GM12878 (cell line): ENCODE data around the gene ABCB8. TPM values are rescaled to one million over a fixed set of nuclear protein-coding genes. Genes with fewer than 3 reads are reported as not detected.
A peak's percentile ranks its signal among the peaks of the same experiment; 100 is the strongest.

Experiments used
- ATAC-seq: fragments of 200-7000 bp; cut with Tn5 transposase; 3 replicates; pipeline ENCODE4 v1.9.1; 2020; ENCODE audit warnings: mild to moderate bottlenecking, moderate library complexity
- BruUV-seq: library from RNA; stranded (reverse); fragments of 400-500 nt; replicated peaks from 2 replicates; lab custom pipeline; 2021; lab: Mats Ljungman, UMichigan
- CTCF ChIA-PET: fragments of 300-600 bp; sonication (Branson Sonifier 250); formaldehyde crosslinking; extraction: SDS; loops from one replicate; lab custom pipeline; 2021; ENCODE audit warnings: inconsistent platforms; lab: Yijun Ruan, JAX
- POLR2A ChIA-PET: fragments of 350-600 bp; formaldehyde crosslinking; extraction: SDS; loops from one replicate; lab custom pipeline; 2021; ENCODE audit warnings: inconsistent platforms; lab: Charles Lee
- RAD21 ChIA-PET: fragments of 300-600 bp; sonication (Branson Sonifier 250); formaldehyde crosslinking; loops from one replicate; lab custom pipeline; 2023; ENCODE audit warnings: antibody characterized with exemption; ENCODE audit not compliant: unreplicated experiment; lab: Charles Lee
- SMC1A ChIA-PET: fragments of 300-600 bp; sonication (Branson Sonifier 250); formaldehyde crosslinking; loops from one replicate; lab custom pipeline; 2023; ENCODE audit not compliant: unreplicated experiment, uncharacterized antibody; lab: Charles Lee
- DNase-seq: peaks from one replicate; pipeline ENCODE4 v3.0.0-alpha.2; 2011; ENCODE audit warnings: low read depth, low spot score
- FAIRE-seq: peaks from 3 replicates; lab custom pipeline; 2011; peaks lifted over from hg19 to GRCh38; lab: Jason Lieb, UNC
- H2AFZ ChIP-seq: 2 replicates; pipeline ENCODE4 v1.6.0; 2011; ENCODE audit warnings: low read depth, low read length, control low read depth; ENCODE audit not compliant: control insufficient read depth
- H3K27ac ChIP-seq: 2 replicates; pipeline ENCODE4 v1.5.1; 2011; ENCODE audit warnings: control low read depth; ENCODE audit not compliant: control insufficient read depth, insufficient read depth
- H3K27me3 ChIP-seq, 2 experiments: replicated peaks in 1 of 2; 2 replicates each; pipeline versions ENCODE4 v1.6.0 to v1.6.1; 2011; ENCODE audit warnings: low read length in 1 of 2; ENCODE audit not compliant: control insufficient read depth in 2 of 2, insufficient read depth in 2 of 2
- H3K36me3 ChIP-seq, 2 experiments: 2 replicates each; pipeline ENCODE4 v1.5.1; 2011; ENCODE audit warnings: low read length in 1 of 2; ENCODE audit not compliant: control insufficient read depth in 2 of 2, insufficient read depth in 2 of 2
- H3K4me1 ChIP-seq: 2 replicates; pipeline ENCODE4 v1.6.1; 2011; ENCODE audit warnings: mild to moderate bottlenecking, low read length, moderate library complexity, mixed read lengths; ENCODE audit not compliant: control insufficient read depth, insufficient read depth
- H3K4me2 ChIP-seq: 2 replicates; pipeline ENCODE4 v1.6.0; 2011; ENCODE audit warnings: control low read depth; ENCODE audit not compliant: control insufficient read depth, insufficient read depth
- H3K4me3 ChIP-seq: fragments of 200-600 bp; sonication (generic); 2 replicates; pipeline ENCODE4 v1.5.1; 2016
- H3K79me2 ChIP-seq: 2 replicates; pipeline ENCODE4 v1.6.0; 2011; ENCODE audit warnings: low read length; ENCODE audit not compliant: control insufficient read depth, insufficient read depth
- H3K9ac ChIP-seq: 2 replicates; pipeline ENCODE4 v1.8.0; 2011; ENCODE audit warnings: low read length, control low read depth, mixed read lengths; ENCODE audit not compliant: control insufficient read depth, insufficient read depth
- H3K9me3 ChIP-seq: replicated peaks from 3 replicates; pipeline ENCODE4 v1.5.1; 2011; ENCODE audit warnings: mild to moderate bottlenecking, low read length; ENCODE audit not compliant: control insufficient read depth, insufficient read depth
- H4K20me1 ChIP-seq: 2 replicates; pipeline ENCODE4 v1.6.0; 2011; ENCODE audit not compliant: control insufficient read depth, insufficient read depth
- HSF1 ChIP-seq: fragments of 150-350 bp; IDR thresholded peaks from 2 replicates; pipeline ENCODE4 v1.6.1; 2014; ENCODE audit warnings: mild to moderate bottlenecking, low read depth, low read length
- TCF3 ChIP-seq: IDR thresholded peaks from 2 replicates; pipeline ENCODE4 v1.6.1; 2012; ENCODE audit warnings: low read depth, mild to moderate bottlenecking, low read length, borderline replicate concordance; ENCODE audit not compliant: insufficient read depth
- WGBS: methylation state at CpG from one replicate; pipeline ENCODE4 v1.1.6; 2016; ENCODE audit warnings: low lambda C conversion rate; ENCODE audit not compliant: insufficient replicate concordance, insufficient coverage; ENCODE audit errors: missing lambda C conversion rate; 5-methylcytosine and 5-hydroxymethylcytosine counted together
- in situ Hi-C: fragments of 300-500 bp; cut with MboI; formaldehyde crosslinking; loops from 9 replicates; pipeline ENCODE4 v1.14.3; 2018; ENCODE audit warnings: mixed read lengths
- intact Hi-C: fragments of 100-400 bp; cut with micrococcal nuclease; formaldehyde crosslinking; loops from one replicate; pipeline ENCODE4 v1.14.2; 2022; ENCODE audit not compliant: unreplicated experiment
- polyA plus RNA-seq, 11 experiments: library from polyadenylated mRNA; depleted of rRNA in 4 of 11; unstranded in 6 of 11; stranded (reverse) in 5 of 11; fragments of >200 nt; fragmentation: Nextera tagmentation in 4 of 11; fragmentation: Illumina TruSeq in 1 of 11; extraction: Ambion mirVana in 4 of 11; extraction: Trizol in 1 of 11; gene quantifications; 1 replicate in 1 of 11; 2 replicates in 10 of 11; pipeline versions ENCODE4 v1.2.1 to v1.2.3, GENCODE V29; 2011 to 2016; ENCODE audit warnings: inconsistent platforms in 2 of 11, missing spikeins in 2 of 11, low read depth in 1 of 11
- total RNA-seq, 4 experiments: library from RNA; depleted of rRNA in 3 of 4; stranded (reverse); fragments of >200 nt in 3 of 4; fragmentation: Illumina TruSeq in 1 of 4; extraction: Trizol in 1 of 4; gene quantifications; 2 replicates each; pipeline versions ENCODE4 v1.2.1 to v1.2.3, GENCODE V29; 2013 to 2021

Gene ABCB8
- total and polyA plus RNA-seq, 10 of the 15 experiments (the other 5 are each of a cell fraction or from before 2014, with no cell fraction given), result 0.77 to 34.8 (median 18.9) TPM

- Histone ChIP-seq H3K4me3 (no peak overlapping the region), H3K27me3 (no peaks in the 10 kb centered on the region), H3K9me3 (no peaks in the 10 kb centered on the region), H2AFZ (no peak overlapping the region), H3K79me2 (peaks cover 44% of the 10 kb centered on the region), H4K20me1 (no peaks in the 10 kb centered on the region; the same call in 1 of the 2 replicates), H3K27ac (no peak overlapping the region), H3K4me2 (no peak overlapping the region), H3K4me1 (no peaks in the 10 kb centered on the region; the same call in 1 of the 2 replicates), H3K36me3 (peaks cover 0 to 7% of the 10 kb centered on the region in 2 experiments; a peak in 3 of 4 replicates), H3K9ac (no peak overlapping the region)
- no TSS peak for BruUV-seq
- DNase-seq (no peak), FAIRE-seq (no peak), ATAC-seq (no peak)
- TF ChIP-seq HSF1 (peak; percentile 84; the same call in 1 of the 2 replicates), TCF3 (no peak)
- CTCF ChIA-PET, result interaction anchor here (0.6 to 1.7 kb wide), 2 partner anchors 15 to 207 kb away, joined by 3 to 6 read pairs; no protein-coding TSS in a partner anchor
- in situ Hi-C loops (no loop called here), intact Hi-C loops (no loop called here)
- 86% methylated on average over 17 of the region's 17 CpGs for WGBS
- RAD21 ChIA-PET, result no interaction called here
- POLR2A ChIA-PET, result no interaction called here
- SMC1A ChIA-PET, result interaction anchor here (1.0 kb wide), 1 partner anchor 314 kb away, joined by 3 read pairs; no protein-coding TSS in a partner anchor
Measured at GRCh38 chr7:151095828-151096475, 67.7 kb downstream of the ABCB8 start.

Other genes starting within 250 kb of the ABCB8 start
Only the 7 nearest of the 18 such genes appear.
- gene KCNH2, start 50.1 kb upstream of the ABCB8 start, total RNA-seq (2014; rRNA removed), result not detected in 2 replicates
- not detected in 2 replicates for gene KCNH2, start 50.1 kb upstream of the ABCB8 start, total RNA-seq (2014; rRNA removed; fragmentation: Illumina TruSeq; extraction: Trizol)
- 0.18 and 0.19 TPM in 2 replicates for gene KCNH2, start 50.1 kb upstream of the ABCB8 start, total RNA-seq (2021)
- gene KCNH2, start 50.1 kb upstream of the ABCB8 start, polyA plus RNA-seq (2011; rRNA removed), result 0.10 and 0.24 TPM in 2 replicates
- not detected in 2 replicates for gene KCNH2, start 50.1 kb upstream of the ABCB8 start, polyA plus RNA-seq (2014; fragmentation: Illumina TruSeq; extraction: Trizol)
- gene KCNH2, start 50.1 kb upstream of the ABCB8 start, polyA plus RNA-seq (2014; fragmentation: Nextera tagmentation; extraction: Ambion mirVana), result under 1 TPM in 1 of 2 experiments, not detected in 1; 0.04 TPM
- gene KCNH2, start 50.1 kb upstream of the ABCB8 start, polyA plus RNA-seq (2014; rRNA removed), result 0.03 and 0.15 TPM in 2 replicates
- not detected for gene KCNH2, start 50.1 kb upstream of the ABCB8 start, polyA plus RNA-seq (2016; fragmentation: Nextera tagmentation; extraction: Ambion mirVana)
- 0.06 and 0.16 TPM in 2 replicates for gene NOS3, start 37.4 kb upstream of the ABCB8 start, total RNA-seq (2014; rRNA removed)
- 0.05 and 0.09 TPM in 2 replicates for gene NOS3, start 37.4 kb upstream of the ABCB8 start, total RNA-seq (2014; rRNA removed; fragmentation: Illumina TruSeq; extraction: Trizol)
- 0.32 and 0.92 TPM in 2 replicates for gene NOS3, start 37.4 kb upstream of the ABCB8 start, total RNA-seq (2021)
- gene NOS3, start 37.4 kb upstream of the ABCB8 start, polyA plus RNA-seq (2011; rRNA removed), result 0.30 and 0.42 TPM in 2 replicates
- gene NOS3, start 37.4 kb upstream of the ABCB8 start, polyA plus RNA-seq (2014; fragmentation: Illumina TruSeq; extraction: Trizol), result 0.06 TPM in 1 of 2 replicates, not detected in the other
- gene NOS3, start 37.4 kb upstream of the ABCB8 start, polyA plus RNA-seq (2014; fragmentation: Nextera tagmentation; extraction: Ambion mirVana), result not detected
- gene NOS3, start 37.4 kb upstream of the ABCB8 start, polyA plus RNA-seq (2014; rRNA removed), result 0.33 and 0.56 TPM in 2 replicates
- under 1 TPM in 1 of 2 experiments, not detected in 1; 0.70 TPM for gene NOS3, start 37.4 kb upstream of the ABCB8 start, polyA plus RNA-seq (2016; fragmentation: Nextera tagmentation; extraction: Ambion mirVana)
- gene ATG9B, start 4.0 kb upstream of the ABCB8 start, total RNA-seq (2014; rRNA removed), result 0.05 TPM in 1 of 2 replicates, not detected in the other
- gene ATG9B, start 4.0 kb upstream of the ABCB8 start, total RNA-seq (2014; rRNA removed; fragmentation: Illumina TruSeq; extraction: Trizol), result 0.09 TPM in 1 of 2 replicates, not detected in the other
- 0.36 and 0.48 TPM in 2 replicates for gene ATG9B, start 4.0 kb upstream of the ABCB8 start, total RNA-seq (2021)
- gene ATG9B, start 4.0 kb upstream of the ABCB8 start, polyA plus RNA-seq (2011; rRNA removed), result 0.01 and 0.13 TPM in 2 replicates
- 0.12 TPM in 1 of 2 replicates, not detected in the other for gene ATG9B, start 4.0 kb upstream of the ABCB8 start, polyA plus RNA-seq (2014; fragmentation: Illumina TruSeq; extraction: Trizol)
- under 1 TPM in 1 of 2 experiments, not detected in 1; 0.04 TPM for gene ATG9B, start 4.0 kb upstream of the ABCB8 start, polyA plus RNA-seq (2014; fragmentation: Nextera tagmentation; extraction: Ambion mirVana)
- gene ATG9B, start 4.0 kb upstream of the ABCB8 start, polyA plus RNA-seq (2014; rRNA removed), result 0.13 and 0.62 TPM in 2 replicates
- under 1 TPM; 0.24 to 0.83 TPM for gene ATG9B, start 4.0 kb upstream of the ABCB8 start, polyA plus RNA-seq (2016; fragmentation: Nextera tagmentation; extraction: Ambion mirVana)
- 0.16 TPM in 1 of 2 replicates, not detected in the other for gene ASIC3, start 20.1 kb downstream of the ABCB8 start, total RNA-seq (2014; rRNA removed)
- 0.51 TPM in 1 of 2 replicates, not detected in the other for gene ASIC3, start 20.1 kb downstream of the ABCB8 start, total RNA-seq (2014; rRNA removed; fragmentation: Illumina TruSeq; extraction: Trizol)
- 1.0 and 1.5 TPM in 2 replicates for gene ASIC3, start 20.1 kb downstream of the ABCB8 start, total RNA-seq (2021)
- gene ASIC3, start 20.1 kb downstream of the ABCB8 start, polyA plus RNA-seq (2011; rRNA removed), result 0.07 and 0.09 TPM in 2 replicates
- gene ASIC3, start 20.1 kb downstream of the ABCB8 start, polyA plus RNA-seq (2014; fragmentation: Illumina TruSeq; extraction: Trizol), result 0.47 TPM in 1 of 2 replicates, not detected in the other
- not detected for gene ASIC3, start 20.1 kb downstream of the ABCB8 start, polyA plus RNA-seq (2014; fragmentation: Nextera tagmentation; extraction: Ambion mirVana)
- 0.55 and 1.4 TPM in 2 replicates for gene ASIC3, start 20.1 kb downstream of the ABCB8 start, polyA plus RNA-seq (2014; rRNA removed)
- gene ASIC3, start 20.1 kb downstream of the ABCB8 start, polyA plus RNA-seq (2016; fragmentation: Nextera tagmentation; extraction: Ambion mirVana), result under 1 TPM; 0.24 to 0.40 TPM
- gene CDK5, start 29.4 kb downstream of the ABCB8 start, total RNA-seq (2014; rRNA removed), result 25.9 and 30.3 TPM in 2 replicates
- 18.2 and 19.4 TPM in 2 replicates for gene CDK5, start 29.4 kb downstream of the ABCB8 start, total RNA-seq (2014; rRNA removed; fragmentation: Illumina TruSeq; extraction: Trizol)
- gene CDK5, start 29.4 kb downstream of the ABCB8 start, total RNA-seq (2021), result 19.1 and 19.7 TPM in 2 replicates
- 20.2 and 24.5 TPM in 2 replicates for gene CDK5, start 29.4 kb downstream of the ABCB8 start, polyA plus RNA-seq (2011; rRNA removed)
- gene CDK5, start 29.4 kb downstream of the ABCB8 start, polyA plus RNA-seq (2014; fragmentation: Illumina TruSeq; extraction: Trizol), result 13.9 and 19.4 TPM in 2 replicates
- gene CDK5, start 29.4 kb downstream of the ABCB8 start, polyA plus RNA-seq (2014; fragmentation: Nextera tagmentation; extraction: Ambion mirVana), result 1 to 10 TPM; 1.5 to 8.1 TPM
- 23.5 and 27.6 TPM in 2 replicates for gene CDK5, start 29.4 kb downstream of the ABCB8 start, polyA plus RNA-seq (2014; rRNA removed)
- 10 to 100 TPM; 33.1 to 33.4 TPM for gene CDK5, start 29.4 kb downstream of the ABCB8 start, polyA plus RNA-seq (2016; fragmentation: Nextera tagmentation; extraction: Ambion mirVana)
- 50.7 and 51.0 TPM in 2 replicates for gene SLC4A2, start 31.1 kb downstream of the ABCB8 start, total RNA-seq (2014; rRNA removed)
- gene SLC4A2, start 31.1 kb downstream of the ABCB8 start, total RNA-seq (2014; rRNA removed; fragmentation: Illumina TruSeq; extraction: Trizol), result 15.6 and 17.4 TPM in 2 replicates
- 69.1 and 78.6 TPM in 2 replicates for gene SLC4A2, start 31.1 kb downstream of the ABCB8 start, total RNA-seq (2021)
- gene SLC4A2, start 31.1 kb downstream of the ABCB8 start, polyA plus RNA-seq (2011; rRNA removed), result 10.8 and 25.8 TPM in 2 replicates
- 2.9 and 21.9 TPM in 2 replicates for gene SLC4A2, start 31.1 kb downstream of the ABCB8 start, polyA plus RNA-seq (2014; fragmentation: Illumina TruSeq; extraction: Trizol)
- 10 to 100 TPM in 1 of 2 experiments, 1 to 10 TPM in 1; 2.7 to 12.1 TPM for gene SLC4A2, start 31.1 kb downstream of the ABCB8 start, polyA plus RNA-seq (2014; fragmentation: Nextera tagmentation; extraction: Ambion mirVana)
- 63.8 and 68.7 TPM in 2 replicates for gene SLC4A2, start 31.1 kb downstream of the ABCB8 start, polyA plus RNA-seq (2014; rRNA removed)
- gene SLC4A2, start 31.1 kb downstream of the ABCB8 start, polyA plus RNA-seq (2016; fragmentation: Nextera tagmentation; extraction: Ambion mirVana), result 10 to 100 TPM; 34.4 to 38.9 TPM
- gene FASTK, start 52.4 kb downstream of the ABCB8 start, total RNA-seq (2014; rRNA removed), result 84.3 and 93.9 TPM in 2 replicates
- 22.8 and 26.6 TPM in 2 replicates for gene FASTK, start 52.4 kb downstream of the ABCB8 start, total RNA-seq (2014; rRNA removed; fragmentation: Illumina TruSeq; extraction: Trizol)
- 79.2 and 82.0 TPM in 2 replicates for gene FASTK, start 52.4 kb downstream of the ABCB8 start, total RNA-seq (2021)
- gene FASTK, start 52.4 kb downstream of the ABCB8 start, polyA plus RNA-seq (2011; rRNA removed), result 13.0 and 26.9 TPM in 2 replicates
- 8.5 and 23.7 TPM in 2 replicates for gene FASTK, start 52.4 kb downstream of the ABCB8 start, polyA plus RNA-seq (2014; fragmentation: Illumina TruSeq; extraction: Trizol)
- 1 to 10 TPM in 1 of 2 experiments, under 1 TPM in 1; 0.19 to 4.1 TPM for gene FASTK, start 52.4 kb downstream of the ABCB8 start, polyA plus RNA-seq (2014; fragmentation: Nextera tagmentation; extraction: Ambion mirVana)
- gene FASTK, start 52.4 kb downstream of the ABCB8 start, polyA plus RNA-seq (2014; rRNA removed), result 102 and 123 TPM in 2 replicates
- 10 to 100 TPM; 86.3 to 96.5 TPM for gene FASTK, start 52.4 kb downstream of the ABCB8 start, polyA plus RNA-seq (2016; fragmentation: Nextera tagmentation; extraction: Ambion mirVana)